MM.1S (cell line): ENCODE results near the gene CARD10.

Experiments used
- DNase-seq: peaks from one replicate; pipeline ENCODE4 v3.0.0-alpha.2; 2015
- H2AFZ ChIP-seq: fragments of 300-600 bp; sonication (generic); 2 replicates; pipeline ENCODE4 v1.6.0; 2016; ENCODE audit warnings: antibody characterized with exemption, low read length
- H3F3A ChIP-seq: fragments of 300-600 bp; sonication (generic); 2 replicates; pipeline ENCODE4 v1.6.1; 2016; ENCODE audit warnings: mild to moderate bottlenecking, antibody characterized with exemption, low read length, moderate library complexity, mixed read lengths; ENCODE audit not compliant: insufficient read depth
- H3K27ac ChIP-seq: fragments of 300-600 bp; sonication (generic); 2 replicates; pipeline ENCODE4 v1.5.1; 2016; ENCODE audit warnings: mild to moderate bottlenecking, low read length
- H3K27me3 ChIP-seq: fragments of 300-600 bp; sonication (generic); replicated peaks from 2 replicates; pipeline ENCODE4 v1.6.0; 2016; ENCODE audit warnings: low read length; ENCODE audit not compliant: insufficient read depth
- H3K36me3 ChIP-seq: fragments of 300-600 bp; sonication (generic); replicated peaks from 2 replicates; pipeline ENCODE4 v1.6.1; 2016; ENCODE audit warnings: mild to moderate bottlenecking, low read length, mixed read lengths; ENCODE audit not compliant: insufficient read depth
- H3K4me1 ChIP-seq: fragments of 300-600 bp; sonication (generic); 2 replicates; pipeline ENCODE4 v1.6.1; 2016; ENCODE audit warnings: low read length, mixed read lengths
- H3K4me2 ChIP-seq: fragments of 300-600 bp; sonication (generic); 2 replicates; pipeline ENCODE4 v1.6.0; 2016; ENCODE audit warnings: low read depth, low read length
- H3K4me3 ChIP-seq: fragments of 300-600 bp; sonication (generic); 2 replicates; pipeline ENCODE4 v1.5.1; 2016; ENCODE audit warnings: low read length, mixed read lengths
- H3K79me2 ChIP-seq: fragments of 300-600 bp; sonication (generic); 2 replicates; pipeline ENCODE4 v1.6.1; 2016; ENCODE audit warnings: mixed run types, low read length, mixed read lengths
- H3K9ac ChIP-seq: fragments of 300-600 bp; sonication (generic); 2 replicates; pipeline ENCODE4 v1.6.1; 2016; ENCODE audit warnings: low read length, mixed read lengths
- H3K9me2 ChIP-seq: fragments of 300-600 bp; sonication (generic); replicated peaks from 2 replicates; pipeline ENCODE4 v1.6.1; 2016; ENCODE audit warnings: mild to moderate bottlenecking, low read length, mixed read lengths; ENCODE audit not compliant: insufficient read depth
- H3K9me3 ChIP-seq: fragments of 300-600 bp; sonication (generic); replicated peaks from 2 replicates; pipeline ENCODE4 v1.6.1; 2016; ENCODE audit warnings: mild to moderate bottlenecking, low read length, mixed read lengths; ENCODE audit not compliant: insufficient read depth
- H4K20me1 ChIP-seq: fragments of 300-600 bp; sonication (generic); 2 replicates; pipeline ENCODE4 v1.6.1; 2016; ENCODE audit warnings: mild to moderate bottlenecking, low read length, moderate library complexity, mixed read lengths; ENCODE audit not compliant: insufficient read depth
- EZH2 ChIP-seq: fragments of 300-600 bp; sonication (generic); optimal IDR thresholded peaks from 2 replicates; pipeline ENCODE3; 2017; ENCODE audit warnings: low read depth, mild to moderate bottlenecking, antibody characterized with exemption, low read length, mixed read lengths
- EZH2phosphoT487 ChIP-seq: fragments of 300-600 bp; sonication (generic); IDR thresholded peaks from 2 replicates; pipeline ENCODE4 v1.6.1; 2018; ENCODE audit warnings: antibody characterized with exemption, low read length
- TF ChIP-seq, protein P1 (sequence below): fragments of 300-600 bp; sonication (generic); IDR thresholded peaks from 2 replicates; pipeline ENCODE4 v1.5.1; 2016; ENCODE audit warnings: antibody characterized with exemption, low read length, mixed read lengths

Gene CARD10

GRCh38 chr22:37476389-37477329 lies 42.6 kb downstream of the CARD10 start:
- Histone ChIP-seq H3K4me2 (no peak overlapping the region), H3K4me3 (no peak overlapping the region), H4K20me1 (0 out of 2 replicates have a peak, but pooled peaks cover 4% of the 10 kb centered on the region), H3K9ac (no peak overlapping the region), H3K36me3 (no peaks in the 10 kb centered on the region), H2AFZ (no peak overlapping the region), H3K79me2 (peaks cover 18% of the 10 kb centered on the region), H3K9me2 (no peaks in the 10 kb centered on the region), H3K4me1 (no peaks in the 10 kb centered on the region), H3K27me3 (no peaks in the 10 kb centered on the region), H3K9me3 (no peaks in the 10 kb centered on the region), H3F3A (no peaks in the 10 kb centered on the region), H3K27ac (no peak overlapping the region)
- TF ChIP-seq, protein P1, sequence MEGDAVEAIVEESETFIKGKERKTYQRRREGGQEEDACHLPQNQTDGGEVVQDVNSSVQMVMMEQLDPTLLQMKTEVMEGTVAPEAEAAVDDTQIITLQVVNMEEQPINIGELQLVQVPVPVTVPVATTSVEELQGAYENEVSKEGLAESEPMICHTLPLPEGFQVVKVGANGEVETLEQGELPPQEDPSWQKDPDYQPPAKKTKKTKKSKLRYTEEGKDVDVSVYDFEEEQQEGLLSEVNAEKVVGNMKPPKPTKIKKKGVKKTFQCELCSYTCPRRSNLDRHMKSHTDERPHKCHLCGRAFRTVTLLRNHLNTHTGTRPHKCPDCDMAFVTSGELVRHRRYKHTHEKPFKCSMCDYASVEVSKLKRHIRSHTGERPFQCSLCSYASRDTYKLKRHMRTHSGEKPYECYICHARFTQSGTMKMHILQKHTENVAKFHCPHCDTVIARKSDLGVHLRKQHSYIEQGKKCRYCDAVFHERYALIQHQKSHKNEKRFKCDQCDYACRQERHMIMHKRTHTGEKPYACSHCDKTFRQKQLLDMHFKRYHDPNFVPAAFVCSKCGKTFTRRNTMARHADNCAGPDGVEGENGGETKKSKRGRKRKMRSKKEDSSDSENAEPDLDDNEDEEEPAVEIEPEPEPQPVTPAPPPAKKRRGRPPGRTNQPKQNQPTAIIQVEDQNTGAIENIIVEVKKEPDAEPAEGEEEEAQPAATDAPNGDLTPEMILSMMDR: no peak
- TF ChIP-seq EZH2phosphoT487 (no peak), EZH2 (no peak)
- DNase-seq: no peak

DNA sequence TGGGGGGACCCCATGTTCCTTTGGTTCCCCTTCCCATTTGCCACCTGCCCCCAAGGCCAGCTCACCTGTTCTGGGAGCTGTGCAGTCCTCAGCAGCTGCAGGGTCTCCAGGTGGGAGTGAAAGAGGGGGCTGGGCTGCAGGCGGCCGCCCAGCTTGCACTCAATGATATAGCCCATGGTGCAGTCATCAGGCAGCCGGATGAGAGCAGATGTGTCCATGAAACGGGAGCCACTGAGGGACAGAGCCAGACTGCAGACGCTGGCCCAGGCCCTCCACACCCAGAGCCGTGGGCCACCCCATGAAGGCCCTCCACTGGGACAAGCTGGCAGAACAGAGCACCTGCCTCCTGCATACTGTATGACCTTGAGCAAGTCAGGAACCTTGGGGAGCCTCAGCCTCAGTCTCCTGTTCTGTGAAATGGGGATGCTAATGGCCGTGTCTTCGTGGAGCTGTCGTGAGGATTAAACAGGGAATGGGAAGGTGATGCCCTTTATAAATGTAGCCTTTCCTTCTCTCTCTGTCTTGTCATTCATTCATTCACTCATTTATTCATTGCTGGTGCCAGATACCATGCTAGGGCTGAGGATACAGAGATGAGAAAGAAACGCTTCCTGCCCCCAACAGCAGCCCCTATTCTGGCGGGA lies 44.6 kb downstream of the CARD10 start:
- no peaks in the 10 kb centered on the region for H3K9me3 ChIP-seq
- no peak overlapping the region for H3K27ac ChIP-seq
- no peak overlapping the region for H3K4me2 ChIP-seq
- DNase-seq: no peak
- no peak overlapping the region for H3K9ac ChIP-seq
- H3F3A ChIP-seq: no peaks in the 10 kb centered on the region
- no peak for TF ChIP-seq EZH2phosphoT487
- TF ChIP-seq, protein P1: no peak
- TF ChIP-seq EZH2: no peak
- H3K79me2 ChIP-seq: no peaks in the 10 kb centered on the region
- H2AFZ ChIP-seq: no peak overlapping the region
- no peaks in the 10 kb centered on the region for H3K4me1 ChIP-seq
- H3K4me3 ChIP-seq: no peak overlapping the region
- H3K36me3 ChIP-seq: no peaks in the 10 kb centered on the region
- H4K20me1 ChIP-seq: no peaks in the 10 kb centered on the region
- no peaks in the 10 kb centered on the region for H3K27me3 ChIP-seq
- no peaks in the 10 kb centered on the region for H3K9me2 ChIP-seq

DNA sequence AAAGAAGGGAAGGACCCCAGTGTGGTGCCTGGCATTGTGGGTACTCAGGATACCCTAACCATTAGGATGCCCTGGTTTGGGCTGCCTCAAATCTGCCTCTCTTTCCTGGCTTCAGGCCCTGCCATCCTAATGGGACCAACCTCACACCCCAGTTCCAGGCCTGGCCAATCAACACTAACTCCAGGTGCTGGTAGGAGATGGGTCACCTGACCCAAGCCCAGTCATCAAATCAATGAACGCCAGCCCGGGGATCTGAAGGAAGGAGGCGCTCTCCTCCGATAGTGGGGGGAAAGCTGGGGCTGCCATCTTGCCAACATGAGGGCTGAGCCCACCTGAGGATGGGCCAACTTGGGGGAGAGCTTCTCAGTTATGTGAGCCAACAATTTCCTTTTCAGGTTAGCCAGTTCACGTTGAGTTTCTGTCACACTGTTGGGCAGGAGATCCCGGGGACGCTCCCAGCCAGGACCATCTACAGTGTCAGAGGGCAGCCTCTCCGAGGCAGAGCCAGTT lies 45.7 kb downstream of the CARD10 start:
- no peak for DNase-seq
- Histone ChIP-seq H4K20me1 (no peaks in the 10 kb centered on the region), H3K9me3 (no peaks in the 10 kb centered on the region), H3K27ac (no peak overlapping the region), H3K9me2 (no peaks in the 10 kb centered on the region), H3K9ac (no peak overlapping the region), H3F3A (no peaks in the 10 kb centered on the region), H3K4me1 (no peaks in the 10 kb centered on the region), H3K4me3 (no peak overlapping the region), H3K36me3 (no peaks in the 10 kb centered on the region), H3K4me2 (no peak overlapping the region), H3K79me2 (no peaks in the 10 kb centered on the region), H3K27me3 (no peaks in the 10 kb centered on the region), H2AFZ (no peak overlapping the region)
- TF ChIP-seq EZH2phosphoT487 (no peak), EZH2 (no peak)
- TF ChIP-seq, protein P1: no peak
